Skin of body (tissue), 2 donors: ENCODE data around the gene ENPP1. TPM values are rescaled to one million over a fixed set of nuclear protein-coding genes. Genes with fewer than 3 reads are reported as not detected.

Experiments
- DNase-seq: peaks from one replicate; lab custom pipeline; 2025; lab: John Stamatoyannopoulos, UW
- total RNA-seq: library from RNA; depleted of rRNA; stranded (reverse); fragments of >200 nt; gene quantifications from one replicate; pipeline ENCODE4 v1.2.3, GENCODE V29; 2014

ENPP1 gene
- total RNA-seq = 16.2 TPM

DNA sequence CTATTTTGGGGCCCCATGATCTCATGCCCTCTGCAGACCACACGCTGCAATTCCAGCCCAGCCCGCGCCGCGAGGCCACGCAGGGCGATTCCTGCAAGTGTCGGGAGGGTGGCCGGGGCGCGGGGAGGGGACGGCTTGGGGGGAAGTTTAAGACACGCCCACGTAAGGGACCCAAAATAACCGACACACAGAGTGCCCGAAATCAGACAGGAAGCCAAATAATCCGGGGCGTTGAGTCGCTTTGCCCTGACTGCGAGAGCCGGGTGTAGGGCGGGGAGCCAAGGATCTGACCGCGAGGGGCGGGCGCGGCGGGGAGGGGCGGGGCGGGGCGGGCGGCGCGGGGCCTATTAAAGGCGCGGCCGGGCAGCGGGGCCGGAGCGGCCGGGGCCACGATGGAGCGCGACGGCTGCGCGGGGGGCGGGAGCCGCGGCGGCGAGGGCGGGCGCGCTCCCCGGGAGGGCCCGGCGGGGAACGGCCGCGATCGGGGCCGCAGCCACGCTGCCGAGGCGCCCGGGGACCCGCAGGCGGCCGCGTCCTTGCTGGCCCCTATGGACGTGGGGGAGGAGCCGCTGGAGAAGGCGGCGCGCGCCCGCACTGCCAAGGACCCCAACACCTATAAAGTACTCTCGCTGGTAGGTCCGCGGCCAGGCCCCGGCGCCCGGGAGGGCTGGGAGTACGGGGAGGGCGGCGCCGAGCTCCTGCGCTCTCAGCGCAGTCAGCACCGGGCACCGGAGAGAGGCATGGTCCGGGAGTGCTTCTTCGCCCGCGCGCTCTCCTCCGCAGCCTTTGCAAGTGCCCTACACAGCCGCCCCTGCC, at the start of gene ENPP1:
Gene ENPP1, plus strand, starts transcription at position 377 of the 816 bp plus-strand sequence. Its CDS starts 16 bp downstream, at position 393.
- DNase-seq = peak; percentile 52

GRCh38 chr6:131758920-131759319, 48.9 kb upstream of the ENPP1 start:
- no peak for DNase-seq

DNA sequence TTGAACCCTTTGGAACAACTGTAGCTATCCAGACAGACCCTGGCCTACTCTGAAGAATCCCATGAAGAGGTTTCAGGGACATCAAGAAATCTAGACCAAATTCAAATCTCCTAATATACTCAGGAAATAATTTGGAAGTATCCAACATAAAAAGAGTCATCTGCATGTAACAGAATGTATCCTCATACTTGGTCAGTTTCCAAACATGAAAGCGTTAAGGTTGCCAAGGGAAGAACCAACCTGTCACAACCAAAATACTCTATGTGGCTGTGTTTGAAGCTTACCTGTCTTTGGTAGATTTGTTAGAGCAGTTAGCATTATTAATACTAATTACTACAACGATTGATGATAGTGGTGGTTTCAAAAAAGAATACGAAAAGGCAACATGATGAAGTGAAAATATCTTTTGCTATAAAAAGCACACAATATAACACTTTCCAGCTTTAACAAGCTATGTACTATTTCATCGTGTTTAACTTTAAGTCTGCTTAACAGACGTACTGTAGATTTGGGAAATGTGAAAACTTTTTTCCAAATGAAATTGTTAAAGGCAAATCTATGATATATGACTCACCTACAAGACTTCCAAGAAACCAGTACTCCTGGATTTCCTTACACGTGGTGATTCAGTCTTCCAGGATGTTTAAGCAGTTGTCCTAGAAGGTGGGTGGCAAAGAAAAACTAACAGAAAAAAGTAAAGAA, 46.6 kb upstream of the ENPP1 start:
- no peak for DNase-seq

- no peak for DNase-seq
Observed at GRCh38 chr6:131761762-131762067, 46.1 kb upstream of the ENPP1 start.

DNA sequence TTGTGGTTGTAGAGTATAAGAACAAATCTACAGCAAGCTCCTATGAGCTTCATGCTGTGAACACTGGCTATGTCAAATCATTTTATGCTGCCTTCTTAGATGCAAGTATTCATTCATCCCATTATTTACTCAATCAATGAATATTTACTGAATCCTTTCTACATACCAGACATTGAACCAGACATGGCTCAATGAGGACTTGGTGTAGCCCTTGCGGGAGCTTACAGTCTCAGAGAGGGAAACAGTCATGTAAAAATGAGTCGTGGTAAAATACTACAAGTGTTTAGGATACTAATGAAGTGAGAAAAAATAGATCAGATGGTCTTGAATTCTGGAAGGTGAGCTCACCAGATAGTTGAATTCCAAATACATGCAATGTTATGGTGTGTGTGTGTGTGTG, 44.8 kb upstream of the ENPP1 start:
- DNase-seq = no peak

- DNase-seq = no peak
Observed at GRCh38 chr6:131763749-131764148, 44.1 kb upstream of the ENPP1 start.

GRCh38 chr6:131764350-131764749, 43.5 kb upstream of the ENPP1 start:
- DNase-seq = no peak

- DNase-seq = no peak
Observed at GRCh38 chr6:131765081-131765803, 42.6 kb upstream of the ENPP1 start.

- DNase-seq = no peak
Observed at GRCh38 chr6:131765804-131766135, 42.0 kb upstream of the ENPP1 start.

- DNase-seq = no peak
Observed at GRCh38 chr6:131766631-131767030, 41.2 kb upstream of the ENPP1 start.

- no peak for DNase-seq
Observed at GRCh38 chr6:131768964-131769363, 38.9 kb upstream of the ENPP1 start.

DNA sequence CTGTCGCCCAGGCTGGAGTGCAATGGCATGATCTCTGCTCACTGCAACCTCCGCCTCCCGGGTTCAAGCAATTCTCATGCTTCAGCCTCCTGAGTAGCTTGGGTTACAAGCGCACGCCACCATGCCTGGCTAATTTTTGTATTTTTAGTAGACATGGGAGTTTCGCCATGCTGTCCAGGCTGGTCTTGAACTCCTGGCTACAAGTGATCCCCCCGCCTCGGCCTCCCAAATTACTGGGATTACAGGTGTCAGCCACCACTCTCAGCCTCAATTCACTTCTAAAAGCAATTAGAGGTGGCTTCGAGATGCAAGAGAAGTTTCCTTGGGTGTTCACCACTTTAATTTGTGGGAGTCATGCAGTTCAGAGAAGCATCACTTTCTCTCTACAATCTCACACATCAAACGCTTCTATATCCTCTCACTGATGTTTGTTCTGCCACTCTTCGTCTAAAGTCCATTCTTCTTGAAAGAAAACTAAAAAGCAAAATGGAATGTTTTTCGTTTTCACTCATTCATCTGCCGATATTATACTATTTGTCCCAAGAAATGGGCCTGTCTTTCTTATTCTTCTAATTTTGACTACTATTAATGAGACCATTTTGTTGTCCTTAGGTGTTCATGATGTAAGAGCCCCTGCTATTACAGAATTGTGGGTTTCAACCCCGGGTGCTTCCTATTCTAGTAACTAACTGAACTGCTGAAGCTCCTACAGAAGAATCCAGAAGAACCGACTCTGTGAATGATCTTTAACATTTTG, 38.3 kb upstream of the ENPP1 start:
- no peak for DNase-seq

GRCh38 chr6:131770776-131771175, 37.0 kb upstream of the ENPP1 start:
- DNase-seq = no peak

GRCh38 chr6:131773284-131773950, 34.4 kb upstream of the ENPP1 start:
- peak; percentile 76 for DNase-seq

- no peak for DNase-seq
Observed at GRCh38 chr6:131775886-131776285, 31.9 kb upstream of the ENPP1 start.

DNA sequence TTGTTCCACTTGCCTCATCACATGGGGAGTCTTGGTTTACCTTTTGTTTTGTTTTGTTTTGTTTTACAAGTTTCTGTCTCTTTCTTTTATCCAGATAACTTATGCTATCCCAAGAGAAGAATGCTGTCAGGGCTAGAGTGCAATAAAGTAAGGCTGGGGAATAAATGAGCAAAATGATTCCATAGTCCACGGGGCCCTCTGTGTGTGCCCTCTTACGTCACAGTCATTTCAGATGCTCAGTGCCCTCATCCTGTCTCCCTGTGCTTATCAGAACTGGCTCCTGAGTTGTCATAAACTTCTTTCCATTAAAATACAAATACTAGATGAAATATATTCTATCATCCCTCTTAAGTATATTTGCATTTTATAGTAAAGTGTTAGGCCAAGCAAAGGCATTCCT, 30.8 kb upstream of the ENPP1 start:
- no peak for DNase-seq

- DNase-seq = peak; percentile 84
Observed at GRCh38 chr6:131778169-131778568, 29.7 kb upstream of the ENPP1 start.

- DNase-seq = no peak
Observed at GRCh38 chr6:131779304-131779703, 28.5 kb upstream of the ENPP1 start.

DNA sequence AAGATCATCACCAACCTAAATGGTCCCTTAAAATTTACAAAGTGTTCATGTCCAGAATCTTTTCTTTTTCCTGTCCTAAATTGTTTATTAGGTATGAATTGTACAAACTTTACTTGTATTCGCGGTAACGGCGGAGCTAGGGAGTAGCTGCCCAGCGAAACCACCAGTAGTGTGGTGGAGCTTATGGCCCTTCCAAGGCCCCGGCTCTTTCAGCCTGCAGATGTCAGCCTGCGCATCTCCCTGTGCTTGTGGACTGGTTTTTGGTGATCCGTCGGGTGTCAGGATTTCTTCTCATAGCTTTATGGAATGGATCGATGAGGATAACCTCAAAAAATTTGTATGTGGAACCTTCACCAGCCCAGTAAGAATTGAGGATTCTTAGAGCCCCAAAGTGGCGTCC, 27.2 kb upstream of the ENPP1 start:
- no peak for DNase-seq

GRCh38 chr6:131781687-131782086, 26.1 kb upstream of the ENPP1 start:
- peak; percentile 55 for DNase-seq

GRCh38 chr6:131782764-131783163, 25.1 kb upstream of the ENPP1 start:
- no peak for DNase-seq
